HG02870 (cell line): ENCODE data around the gene TMEM169.
A peak's percentile ranks its signal among the peaks of the same experiment; 100 is the strongest.

Experiments used
- ATAC-seq: cut with Tn5 transposase; IDR thresholded peaks from one replicate; pipeline ENCODE4 v1.9.1; 2021; ENCODE audit warnings: mild to moderate bottlenecking, moderate library complexity; ENCODE audit not compliant: unreplicated experiment

TMEM169 gene

GRCh38 chr2:216101109-216101508 lies 19.4 kb downstream of the TMEM169 start:
- no peak for ATAC-seq

DNA sequence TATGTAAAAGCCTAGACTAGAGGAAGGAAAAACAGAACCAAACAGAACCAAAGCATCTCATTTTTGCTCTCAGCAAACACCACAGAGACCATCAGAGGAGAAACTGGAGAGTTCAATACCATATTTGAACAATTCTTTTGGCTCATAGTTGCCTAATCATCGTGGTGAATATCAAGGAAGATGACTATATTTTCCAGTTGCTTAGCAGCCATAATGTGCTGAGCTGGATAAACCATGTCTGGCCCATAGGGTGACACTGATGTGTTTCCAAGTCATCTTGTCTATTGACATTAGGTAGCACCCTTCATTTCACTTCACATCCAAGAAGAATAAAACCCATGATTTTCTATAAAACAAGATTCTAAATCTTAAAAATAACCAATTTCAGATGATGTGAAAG lies 21.5 kb downstream of the TMEM169 start:
- ATAC-seq, result no peak

- ATAC-seq, result no peak
Observed at GRCh38 chr2:216104691-216105090, 23.0 kb downstream of the TMEM169 start.

GRCh38 chr2:216107320-216107719 lies 25.6 kb downstream of the TMEM169 start:
- ATAC-seq, result no peak

GRCh38 chr2:216107760-216108159 lies 26.0 kb downstream of the TMEM169 start:
- no peak for ATAC-seq

- ATAC-seq, result no peak
Observed at GRCh38 chr2:216108310-216108966, 26.7 kb downstream of the TMEM169 start.

DNA sequence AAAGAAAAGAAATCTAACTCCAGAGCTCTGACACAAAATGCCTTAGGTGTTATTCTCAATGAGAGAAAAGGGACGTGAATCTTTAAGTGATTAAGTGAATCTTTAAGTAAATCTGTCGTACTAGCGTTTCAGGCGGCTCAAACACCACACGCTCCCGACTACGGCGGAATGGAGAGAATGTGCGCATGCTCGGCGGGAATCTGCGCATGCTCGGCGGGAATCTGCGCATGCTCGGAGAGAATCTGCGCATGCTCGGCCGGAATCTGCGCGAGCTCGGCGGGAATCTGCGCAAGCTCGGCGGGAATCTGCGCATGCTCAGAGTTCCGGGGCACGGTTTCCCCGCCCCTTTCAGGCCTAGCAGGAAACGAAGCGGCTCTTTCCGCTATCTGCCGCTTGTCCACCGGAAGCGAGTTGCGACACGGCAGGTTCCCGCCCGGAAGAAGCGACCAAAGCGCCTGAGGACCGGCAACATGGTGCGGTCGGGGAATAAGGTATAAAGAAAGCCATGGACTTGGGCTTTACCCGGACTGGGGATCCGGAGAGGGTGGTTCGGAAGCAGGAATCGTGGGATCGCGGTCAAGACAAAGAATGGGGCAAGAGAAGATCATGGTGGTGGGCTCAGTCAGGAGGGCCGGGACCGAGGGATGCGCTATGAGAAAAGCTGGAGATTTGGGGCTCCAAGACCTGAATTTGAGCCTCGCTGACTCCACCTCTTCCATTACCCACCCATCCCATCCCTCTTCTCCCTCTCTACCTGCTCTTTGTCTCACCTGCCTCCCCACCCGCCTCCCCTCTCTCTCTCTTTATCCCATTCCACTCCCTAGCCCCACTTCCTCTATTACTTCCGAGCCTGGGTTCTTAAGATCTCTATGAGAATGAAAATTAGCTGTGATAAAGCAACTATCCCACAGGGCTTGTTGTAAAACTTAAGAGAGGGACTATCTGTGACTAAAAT lies 27.5 kb downstream of the TMEM169 start, which contains the start of gene XRCC5:
XRCC5 (plus strand) TSS at position 382 of the 955 bp plus-strand sequence; CDS start at position 471, 89 bp downstream.
- peak; percentile 39 for ATAC-seq

DNA sequence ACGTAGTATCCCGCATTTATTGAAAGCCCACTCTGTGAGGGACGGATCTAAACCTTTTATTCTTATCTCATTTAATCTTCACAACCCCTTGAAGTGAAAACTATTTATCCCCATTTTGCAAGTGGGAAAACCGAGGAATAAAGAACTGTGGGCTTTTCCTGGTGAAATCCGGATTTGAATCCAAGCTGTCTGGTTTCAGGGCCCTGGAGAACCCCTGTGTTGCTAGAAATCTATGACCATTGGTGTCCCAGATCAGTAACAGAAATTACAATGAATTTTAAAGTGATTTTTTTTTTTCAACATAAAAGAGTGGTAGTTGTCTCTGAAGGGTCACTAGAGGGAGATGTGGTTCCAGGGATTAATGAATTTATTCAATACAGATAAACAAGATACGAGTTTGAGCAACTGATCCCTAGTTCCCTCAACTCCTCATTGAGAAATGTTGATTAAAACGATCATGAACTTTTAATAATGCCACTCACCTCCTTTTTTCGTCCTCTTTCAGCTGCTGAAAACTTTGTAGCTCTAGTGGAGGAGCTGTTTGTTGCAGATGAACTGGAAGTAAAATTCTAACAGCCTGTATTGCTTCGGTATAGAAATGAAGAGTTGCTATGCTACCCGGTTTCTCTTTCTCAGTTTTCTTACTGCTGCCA lies 28.4 kb downstream of the TMEM169 start:
- no peak for ATAC-seq

DNA sequence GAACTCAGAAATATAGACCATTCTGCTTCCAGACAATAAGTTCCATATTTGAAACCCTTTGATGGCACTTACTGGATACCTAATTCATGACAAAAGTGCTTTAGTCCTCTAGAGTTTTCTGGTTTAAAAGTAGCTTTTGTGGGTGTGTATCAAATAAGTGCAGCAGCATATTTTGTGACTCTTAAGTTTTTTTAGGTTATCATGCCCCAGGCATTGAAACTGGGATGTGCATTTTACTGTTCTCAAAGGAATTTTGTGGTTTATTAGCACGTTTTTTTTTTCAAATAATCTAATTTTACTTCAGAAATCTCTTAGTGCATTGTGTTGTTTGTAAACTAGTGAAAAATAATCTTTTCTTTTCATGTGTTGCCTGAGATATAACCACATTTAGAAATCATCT lies 28.9 kb downstream of the TMEM169 start:
- no peak for ATAC-seq

DNA sequence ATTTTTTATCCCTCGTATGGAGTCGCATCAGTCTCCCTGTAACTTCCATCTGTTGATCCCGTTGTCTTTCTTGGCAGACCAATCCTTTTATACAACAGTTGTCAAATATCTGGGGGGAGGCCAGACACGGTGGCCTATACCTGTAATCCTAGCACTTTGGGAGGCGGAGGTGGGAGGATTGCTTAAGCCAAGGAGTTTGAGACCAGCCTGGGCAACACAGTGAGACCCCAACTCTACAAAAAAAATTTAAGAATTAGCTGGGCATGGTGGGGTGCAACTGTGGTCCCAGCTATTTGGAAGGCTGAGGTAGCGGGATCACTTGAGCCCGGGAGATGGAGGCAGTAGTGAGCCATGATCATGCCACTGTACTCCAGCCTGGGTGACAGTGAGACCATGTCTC lies 29.4 kb downstream of the TMEM169 start:
- no peak for ATAC-seq

GRCh38 chr2:216112926-216113325 lies 31.2 kb downstream of the TMEM169 start:
- no peak for ATAC-seq

GRCh38 chr2:216113572-216113971 lies 31.9 kb downstream of the TMEM169 start:
- peak; percentile 77 for ATAC-seq

- ATAC-seq, result no peak
Observed at GRCh38 chr2:216114382-216114713, 32.6 kb downstream of the TMEM169 start.

DNA sequence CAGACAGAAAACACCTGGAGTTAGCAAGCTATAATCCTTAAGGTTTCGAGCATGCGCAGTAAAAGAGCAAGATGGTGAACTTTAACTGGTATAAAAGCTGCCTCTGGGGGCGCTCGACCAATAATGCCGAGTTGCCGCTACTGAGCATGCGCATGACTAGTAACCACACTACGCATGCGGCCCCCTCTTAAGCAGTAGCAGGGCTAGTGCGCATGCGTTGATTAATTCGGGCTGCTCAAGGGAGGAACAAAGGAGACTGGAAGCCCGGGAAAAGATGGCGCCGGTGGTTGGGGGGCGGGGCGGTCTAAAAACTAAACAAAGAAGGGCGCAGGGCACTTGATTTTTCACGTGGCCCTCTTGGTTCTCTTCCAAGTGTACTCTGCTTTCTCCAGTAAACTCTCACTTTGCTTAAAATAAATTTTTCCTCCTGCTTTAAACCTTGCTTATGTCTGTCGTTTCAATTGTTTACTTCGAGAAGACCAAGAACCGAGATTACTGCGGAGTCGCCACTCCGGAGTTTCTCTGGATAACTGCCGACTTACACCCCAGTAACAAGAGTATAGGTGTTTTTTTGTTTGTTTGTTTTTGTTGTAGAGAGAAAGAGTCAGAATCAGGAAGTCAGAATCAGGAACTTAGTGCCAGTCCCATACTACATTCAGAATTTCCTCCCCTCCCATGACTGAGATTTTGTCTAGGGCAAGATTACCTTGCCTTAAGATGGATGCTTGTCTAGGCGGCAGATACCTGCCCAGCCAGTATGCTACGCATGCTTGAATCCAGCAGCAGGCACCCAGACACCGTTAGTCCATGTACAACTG lies 33.2 kb downstream of the TMEM169 start:
- peak; percentile 25 for ATAC-seq

DNA sequence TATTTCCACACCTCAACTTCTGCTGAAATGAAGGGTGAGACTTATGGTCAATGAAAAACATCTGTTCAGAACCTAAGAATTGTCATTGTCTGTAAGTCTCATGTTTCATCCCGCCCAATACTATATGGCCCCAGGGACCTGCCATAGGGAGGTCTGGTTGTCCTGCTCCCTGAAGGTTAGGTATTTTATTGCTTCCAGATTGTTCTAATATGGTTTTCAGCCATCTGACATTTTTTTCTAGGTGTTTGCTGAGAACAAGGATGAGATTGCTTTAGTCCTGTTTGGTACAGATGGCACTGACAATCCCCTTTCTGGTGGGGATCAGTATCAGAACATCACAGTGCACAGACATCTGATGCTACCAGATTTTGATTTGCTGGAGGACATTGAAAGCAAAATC lies 34.7 kb downstream of the TMEM169 start:
- no peak for ATAC-seq

GRCh38 chr2:216117561-216118340 lies 36.0 kb downstream of the TMEM169 start:
- ATAC-seq, result no peak

GRCh38 chr2:216118474-216118873 lies 36.8 kb downstream of the TMEM169 start:
- ATAC-seq, result no peak

- ATAC-seq, result no peak
Observed at GRCh38 chr2:216119146-216119545, 37.4 kb downstream of the TMEM169 start.

DNA sequence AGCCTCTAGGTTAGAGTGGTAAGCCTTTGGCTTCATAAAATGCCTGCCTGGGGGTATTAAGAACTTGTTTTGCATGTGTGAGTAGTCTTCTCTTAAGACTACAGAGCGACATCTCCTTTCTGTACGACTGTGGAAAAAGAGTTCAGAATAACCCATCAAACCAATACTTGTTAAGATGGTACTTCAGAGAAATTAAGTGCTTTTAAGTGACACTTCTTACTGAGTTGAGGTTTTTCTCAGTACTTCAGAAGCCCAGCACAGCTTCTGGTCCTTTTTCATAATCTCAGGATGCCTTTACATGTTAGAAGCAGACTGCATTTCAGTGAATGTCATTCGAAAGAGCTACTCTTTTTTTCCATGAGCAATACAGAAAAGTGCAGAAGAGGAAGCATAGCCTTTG lies 38.3 kb downstream of the TMEM169 start:
- no peak for ATAC-seq

GRCh38 chr2:216121255-216121654 lies 39.5 kb downstream of the TMEM169 start:
- no peak for ATAC-seq
